OCI-LY3 (cell line): ENCODE measurements around the gene ZDHHC21.

Experiments
- H2AFZ ChIP-seq: fragments of 200-600, 300-600 bp; shearing (Covaris generic); 2 replicates; pipeline ENCODE4 v1.6.0; 2014; ENCODE audit warnings: antibody characterized with exemption, low read depth, low read length
- H3K27ac ChIP-seq: fragments of 200-600, 300-600 bp; sonication (generic); 2 replicates; pipeline ENCODE4 v1.5.1; 2014; ENCODE audit warnings: mild to moderate bottlenecking, low read length, moderate library complexity, mixed read lengths
- H3K27me3 ChIP-seq: fragments of 200-600, 300-600 bp; sonication (generic); 2 replicates; pipeline ENCODE4 v1.6.1; 2014; ENCODE audit warnings: low read depth, low read length, mixed read lengths
- H3K36me3 ChIP-seq: fragments of 200-600, 300-600 bp; sonication (generic); replicated peaks from 2 replicates; pipeline ENCODE3; 2014; ENCODE audit warnings: low read depth, low read length, mixed read lengths
- H3K4me1 ChIP-seq: fragments of 300-600, 200-600 bp; sonication (generic); 2 replicates; pipeline ENCODE4 v1.6.1; 2014; ENCODE audit warnings: low read length, mixed read lengths
- H3K4me2 ChIP-seq: fragments of 200-600, 300-600 bp; sonication (generic); 2 replicates; pipeline ENCODE4 v1.6.1; 2014; ENCODE audit warnings: low read length, mixed read lengths
- H3K4me3 ChIP-seq: fragments of 300-600, 200-600 bp; sonication (generic); 2 replicates; pipeline ENCODE4 v1.5.1; 2014; ENCODE audit warnings: antibody characterized with exemption, mild to moderate bottlenecking, low read length, moderate library complexity
- H3K79me2 ChIP-seq: fragments of 300-600, 200-600 bp; shearing (Covaris generic); 2 replicates; pipeline ENCODE4 v1.6.1; 2014; ENCODE audit warnings: mild to moderate bottlenecking, low read length, mixed read lengths
- H3K9ac ChIP-seq: fragments of 300-600, 200-600 bp; shearing (Covaris generic); 2 replicates; pipeline ENCODE4 v1.6.0; 2014; ENCODE audit warnings: mild to moderate bottlenecking, low read length, moderate library complexity
- H3K9me3 ChIP-seq: fragments of 200-600, 300-600 bp; shearing (Covaris generic); 2 replicates; pipeline ENCODE4 v1.6.1; 2014; ENCODE audit warnings: low read length, mixed read lengths; ENCODE audit not compliant: insufficient read depth
- H4K20me1 ChIP-seq: fragments of 200-600, 300-600 bp; sonication (generic); 2 replicates; pipeline ENCODE4 v1.6.1; 2016; ENCODE audit warnings: low read length, mixed read lengths; ENCODE audit not compliant: insufficient read depth
- CTCF ChIP-seq: fragments of 200-600, 300-600 bp; sonication (generic); IDR thresholded peaks from 2 replicates; pipeline ENCODE4 v1.5.1; 2014; ENCODE audit warnings: antibody characterized with exemption, low read length, low read depth
- EZH2phosphoT487 ChIP-seq: fragments of 200-600 bp; shearing (Covaris generic); IDR thresholded peaks from 2 replicates; pipeline ENCODE4 v1.6.1; 2018; ENCODE audit warnings: antibody characterized with exemption, mixed run types, low read depth

ZDHHC21 gene

GRCh38 chr9:14705079-14705478, 11.8 kb upstream of the ZDHHC21 start:
- Histone ChIP-seq H3K9ac (no peak overlapping the region), H3K4me3 (no peak overlapping the region)

GRCh38 chr9:14704281-14704680, 11.0 kb upstream of the ZDHHC21 start:
- Histone ChIP-seq H3K27ac (no peak overlapping the region), H3K9me3 (peaks cover 34% of the 10 kb centered on the region), H3K9ac (no peak overlapping the region), H3K79me2 (no peaks in the 10 kb centered on the region), H3K4me3 (no peak overlapping the region), H4K20me1 (no peaks in the 10 kb centered on the region), H2AFZ (no peak overlapping the region), H3K27me3 (peaks cover 40% of the 10 kb centered on the region), H3K4me2 (no peak overlapping the region), H3K36me3 (peaks cover 30% of the 10 kb centered on the region), H3K4me1 (peaks cover 12% of the 10 kb centered on the region)
- TF ChIP-seq EZH2phosphoT487 (no peak), CTCF (no peak)

More at GRCh38 chr9:14705079-14705478, 11.8 kb upstream of the ZDHHC21 start:
- H4K20me1 ChIP-seq: no peaks in the 10 kb centered on the region
- H3K4me2 ChIP-seq: no peak overlapping the region
- H3K27me3 ChIP-seq: peaks cover 41% of the 10 kb centered on the region
- H3K36me3 ChIP-seq: peaks cover 30% of the 10 kb centered on the region
- no peaks in the 10 kb centered on the region for H3K79me2 ChIP-seq
- no peak overlapping the region for H3K27ac ChIP-seq
- H3K9me3 ChIP-seq: peaks cover 38% of the 10 kb centered on the region
- H2AFZ ChIP-seq: no peak overlapping the region
- TF ChIP-seq CTCF (no peak), EZH2phosphoT487 (no peak)
- H3K4me1 ChIP-seq: peaks cover 12% of the 10 kb centered on the region

GRCh38 chr9:14702200-14702720, 9.0 kb upstream of the ZDHHC21 start:
- Histone ChIP-seq H4K20me1 (no peaks in the 10 kb centered on the region), H3K79me2 (no peaks in the 10 kb centered on the region), H3K9me3 (peaks cover 28% of the 10 kb centered on the region), H3K4me3 (no peak overlapping the region), H3K27me3 (peaks cover 31% of the 10 kb centered on the region), H3K4me1 (peaks cover 12% of the 10 kb centered on the region), H2AFZ (no peak overlapping the region), H3K4me2 (no peak overlapping the region), H3K27ac (no peak overlapping the region), H3K9ac (no peak overlapping the region), H3K36me3 (peaks cover 23% of the 10 kb centered on the region)
- TF ChIP-seq EZH2phosphoT487: no peak
- no peak for TF ChIP-seq CTCF

- Histone ChIP-seq H3K27me3 (peaks cover 4% of the 10 kb centered on the region), H3K4me2 (peak overlapping the region; percentile 98), H4K20me1 (no peaks in the 10 kb centered on the region), H3K27ac (peak overlapping the region; percentile 92), H3K4me1 (peaks cover 44% of the 10 kb centered on the region), H2AFZ (no peak overlapping the region), H3K9ac (peak overlapping the region; percentile 97), H3K36me3 (peaks cover 12% of the 10 kb centered on the region), H3K79me2 (peaks cover 40% of the 10 kb centered on the region), H3K4me3 (peak overlapping the region; percentile 91), H3K9me3 (no peaks in the 10 kb centered on the region)
- TF ChIP-seq EZH2phosphoT487: no peak
- no peak for TF ChIP-seq CTCF
Observed at GRCh38 chr9:14692470-14693250, 572 bp downstream of the ZDHHC21 start.
